ENCODE measurements around the gene MDGA2.

MDGA2 gene

GRCh38 chr14:47427629-47428028 lies 247.8 kb downstream of the MDGA2 start:
- no peak overlapping the region for H2AFZ ChIP-seq (ENCODE audit: low read depth)
- H3K9ac ChIP-seq, result no peak overlapping the region
- no peaks in the 10 kb centered on the region for H3K36me3 ChIP-seq (ENCODE audit: insufficient read depth)
- no peaks in the 10 kb centered on the region for H3K27me3 ChIP-seq (ENCODE audit: insufficient read depth, low read depth)
- no peaks in the 10 kb centered on the region for H4K20me1 ChIP-seq (ENCODE audit: insufficient read depth)
- no peak overlapping the region for H3K27ac ChIP-seq
- no peak for TF ChIP-seq CTCF (conservative IDR thresholded peaks at IDR 0.05; ENCODE audit: low read depth, low read length)
- peaks cover 6% of the 10 kb centered on the region for H3K4me1 ChIP-seq (ENCODE audit: low read depth, poor library complexity, severe bottlenecking)
- H3K4me2 ChIP-seq, result no peak overlapping the region
- no peaks in the 10 kb centered on the region for H3K79me2 ChIP-seq (ENCODE audit: insufficient read depth, low read depth)
- no peak overlapping the region for H3K4me3 ChIP-seq (IDR thresholded peaks at IDR 0.05; ENCODE audit: insufficient read depth, low read depth, low read length)

DNA sequence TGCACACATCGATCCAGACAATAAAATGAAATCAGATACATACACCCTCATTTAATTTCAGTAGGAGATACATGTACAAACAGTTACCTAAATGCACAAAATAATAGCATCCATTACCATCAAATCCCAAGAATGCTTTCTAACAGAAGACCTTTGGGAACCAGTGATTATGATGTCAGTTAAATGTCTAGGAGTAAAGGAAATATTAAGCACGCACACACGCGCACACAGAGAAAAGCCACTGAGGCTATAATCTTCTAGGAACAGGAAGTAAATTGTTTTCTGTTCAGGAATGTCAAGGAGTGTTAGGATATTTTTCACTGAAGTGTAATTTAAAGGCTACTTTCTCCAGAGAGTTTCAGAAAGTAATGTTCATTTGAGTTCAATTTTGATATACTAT lies 250.1 kb downstream of the MDGA2 start:
- Histone ChIP-seq H3K4me1 (ENCODE audit: low read depth, poor library complexity, severe bottlenecking) (no peaks in the 10 kb centered on the region), H4K20me1 (ENCODE audit: insufficient read depth) (no peaks in the 10 kb centered on the region), H3K27me3 (ENCODE audit: insufficient read depth, low read depth) (no peaks in the 10 kb centered on the region), H3K9ac (no peak overlapping the region), H3K4me3 (IDR thresholded peaks at IDR 0.05; ENCODE audit: insufficient read depth, low read depth, low read length) (no peak overlapping the region), H2AFZ (ENCODE audit: low read depth) (no peak overlapping the region), H3K4me2 (no peak overlapping the region), H3K36me3 (ENCODE audit: insufficient read depth) (no peaks in the 10 kb centered on the region), H3K79me2 (ENCODE audit: insufficient read depth, low read depth) (no peaks in the 10 kb centered on the region), H3K27ac (no peak overlapping the region)
- no peak for TF ChIP-seq CTCF (conservative IDR thresholded peaks at IDR 0.05; ENCODE audit: low read depth, low read length)

GRCh38 chr14:47422191-47422590 lies 253.2 kb downstream of the MDGA2 start:
- no peaks in the 10 kb centered on the region for H3K4me1 ChIP-seq (ENCODE audit: low read depth, poor library complexity, severe bottlenecking)
- H3K4me3 ChIP-seq (IDR thresholded peaks at IDR 0.05; ENCODE audit: insufficient read depth, low read depth, low read length), result no peak overlapping the region
- TF ChIP-seq CTCF (conservative IDR thresholded peaks at IDR 0.05; ENCODE audit: low read depth, low read length), result no peak
- H3K27me3 ChIP-seq (ENCODE audit: insufficient read depth, low read depth), result no peaks in the 10 kb centered on the region
- no peak overlapping the region for H3K9ac ChIP-seq
- no peaks in the 10 kb centered on the region for H3K79me2 ChIP-seq (ENCODE audit: insufficient read depth, low read depth)
- no peak overlapping the region for H3K27ac ChIP-seq
- H2AFZ ChIP-seq (ENCODE audit: low read depth), result no peak overlapping the region
- H3K36me3 ChIP-seq (ENCODE audit: insufficient read depth), result no peaks in the 10 kb centered on the region
- no peak overlapping the region for H3K4me2 ChIP-seq
- no peaks in the 10 kb centered on the region for H4K20me1 ChIP-seq (ENCODE audit: insufficient read depth)

DNA sequence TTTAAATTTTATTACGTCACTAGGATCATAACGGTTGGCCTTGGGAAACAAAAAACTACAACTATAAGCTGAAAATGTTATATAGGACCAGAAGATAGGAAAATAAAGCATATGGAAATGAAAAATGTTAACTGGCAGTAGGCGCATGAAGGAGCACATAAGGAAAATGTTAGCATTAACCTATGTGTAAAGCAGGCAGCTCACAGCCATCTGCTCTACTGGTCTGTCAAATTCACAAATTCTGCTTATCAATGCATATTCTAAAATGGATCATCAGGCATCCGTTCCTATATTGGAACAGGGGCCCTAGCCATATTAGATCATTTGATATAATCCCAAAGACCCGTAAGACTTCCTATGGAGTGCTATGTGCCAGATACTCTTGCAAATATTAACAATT lies 263.9 kb downstream of the MDGA2 start:
- H3K4me1 ChIP-seq (ENCODE audit: low read depth, poor library complexity, severe bottlenecking), result peaks cover 7% of the 10 kb centered on the region
- no peaks in the 10 kb centered on the region for H3K27me3 ChIP-seq (ENCODE audit: insufficient read depth, low read depth)
- no peak overlapping the region for H3K4me3 ChIP-seq (IDR thresholded peaks at IDR 0.05; ENCODE audit: insufficient read depth, low read depth, low read length)
- no peaks in the 10 kb centered on the region for H3K79me2 ChIP-seq (ENCODE audit: insufficient read depth, low read depth)
- no peak overlapping the region for H3K27ac ChIP-seq
- no peaks in the 10 kb centered on the region for H3K36me3 ChIP-seq (ENCODE audit: insufficient read depth)
- H3K4me2 ChIP-seq, result no peak overlapping the region
- no peak for TF ChIP-seq CTCF (conservative IDR thresholded peaks at IDR 0.05; ENCODE audit: low read depth, low read length)
- no peak overlapping the region for H2AFZ ChIP-seq (ENCODE audit: low read depth)
- H4K20me1 ChIP-seq (ENCODE audit: insufficient read depth), result no peaks in the 10 kb centered on the region
- no peak overlapping the region for H3K9ac ChIP-seq

DNA sequence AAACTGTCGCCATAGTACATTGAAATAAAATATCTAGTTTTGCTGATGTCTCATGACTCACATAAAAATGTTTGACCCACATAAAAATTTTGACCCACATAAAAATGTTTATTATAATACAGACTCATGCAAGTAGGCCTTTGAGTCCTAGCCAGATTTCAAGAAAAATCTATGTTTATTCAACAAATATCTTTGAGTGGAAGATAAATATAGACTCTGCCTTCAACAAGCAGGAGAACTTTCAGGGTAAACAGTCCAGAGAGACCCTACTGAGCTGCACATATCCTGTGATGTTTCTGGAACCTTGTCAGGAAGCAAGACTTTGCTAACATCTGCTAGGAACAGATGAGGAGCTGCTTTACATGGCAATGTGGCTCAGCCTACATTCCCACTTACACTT lies 283.1 kb downstream of the MDGA2 start:
- no peak overlapping the region for H3K4me2 ChIP-seq
- H3K27me3 ChIP-seq (ENCODE audit: insufficient read depth, low read depth), result no peaks in the 10 kb centered on the region
- no peaks in the 10 kb centered on the region for H3K79me2 ChIP-seq (ENCODE audit: insufficient read depth, low read depth)
- H3K27ac ChIP-seq, result no peak overlapping the region
- H3K9ac ChIP-seq, result no peak overlapping the region
- TF ChIP-seq CTCF (conservative IDR thresholded peaks at IDR 0.05; ENCODE audit: low read depth, low read length), result no peak
- no peaks in the 10 kb centered on the region for H4K20me1 ChIP-seq (ENCODE audit: insufficient read depth)
- H3K4me3 ChIP-seq (IDR thresholded peaks at IDR 0.05; ENCODE audit: insufficient read depth, low read depth, low read length), result no peak overlapping the region
- no peaks in the 10 kb centered on the region for H3K4me1 ChIP-seq (ENCODE audit: low read depth, poor library complexity, severe bottlenecking)
- no peak overlapping the region for H2AFZ ChIP-seq (ENCODE audit: low read depth)
- H3K36me3 ChIP-seq (ENCODE audit: insufficient read depth), result no peaks in the 10 kb centered on the region

Data from KMS-11 (cell line).